Glutamatergic neuron (in vitro differentiated cells): ENCODE data around the gene PHLDB3. TPM values are rescaled to one million over a fixed set of nuclear protein-coding genes. Genes with fewer than 3 reads are reported as not detected.
"Not testable (repeated sequence)": the region's sequence is repeated elsewhere in the genome, so short reads cannot be mapped to it uniquely, and the experiment has no call there.

Experiments used
- DNase-seq: peaks from one replicate; pipeline ENCODE4 v3.0.0; 2022
- H3K27ac Mint-ChIP-seq: one replicate; pipeline ENCODE4 v1.8.0; 2020; ENCODE audit warnings: mild to moderate bottlenecking, mixed read lengths, inconsistent platforms; ENCODE audit not compliant: unreplicated experiment
- H3K27me3 Mint-ChIP-seq: one replicate; pipeline ENCODE4 v1.8.0; 2020; ENCODE audit warnings: mild to moderate bottlenecking, moderate library complexity, mixed read lengths, inconsistent platforms; ENCODE audit not compliant: unreplicated experiment
- H3K36me3 Mint-ChIP-seq: one replicate; pipeline ENCODE4 v1.8.0; 2020; ENCODE audit warnings: mild to moderate bottlenecking, mixed read lengths, inconsistent platforms; ENCODE audit not compliant: unreplicated experiment
- H3K4me1 Mint-ChIP-seq: one replicate; pipeline ENCODE4 v1.8.0; 2020; ENCODE audit warnings: mild to moderate bottlenecking, low read depth, mixed read lengths, inconsistent platforms; ENCODE audit not compliant: unreplicated experiment
- H3K4me3 Mint-ChIP-seq: one replicate; pipeline ENCODE4 v1.8.0; 2020; ENCODE audit warnings: mild to moderate bottlenecking, mixed read lengths, inconsistent platforms; ENCODE audit not compliant: unreplicated experiment
- H3K9me3 Mint-ChIP-seq: one replicate; pipeline ENCODE4 v1.8.0; 2020; ENCODE audit warnings: mild to moderate bottlenecking, moderate library complexity, mixed read lengths, inconsistent platforms; ENCODE audit not compliant: unreplicated experiment
- CTCF ChIP-seq: fragments of 200-600 bp; sonication (generic); IDR thresholded peaks from one replicate; pipeline ENCODE4 v1.5.0; 2021; ENCODE audit not compliant: partially characterized antibody, unreplicated experiment
- total RNA-seq: library from RNA; stranded (reverse); fragmentation: NEBNext Ultra II Directional; extraction: Animal tissue kit (Norgen Biotek cat#: 25700); gene quantifications from one replicate; pipeline ENCODE4 v1.2.1, GENCODE V29; 2021; ENCODE audit not compliant: unreplicated experiment

Gene PHLDB3
- total RNA-seq, 1 donor from 2014 or later, result 6.8 TPM

GRCh38 chr19:43439709-43440063 is 64.9 kb downstream of the PHLDB3 start:
- no peak overlapping the region for H3K4me3 Mint-ChIP-seq
- TF ChIP-seq CTCF, result no peak
- DNase-seq, result no peak
- H3K9me3 Mint-ChIP-seq, result peaks cover 3% of the 10 kb centered on the region
- H3K27ac Mint-ChIP-seq, result no peak overlapping the region
- H3K27me3 Mint-ChIP-seq, result peaks cover 5% of the 10 kb centered on the region
- peaks cover 2% of the 10 kb centered on the region for H3K4me1 Mint-ChIP-seq
- peaks cover 3% of the 10 kb centered on the region for H3K36me3 Mint-ChIP-seq

GRCh38 chr19:43439032-43439708 is 65.4 kb downstream of the PHLDB3 start:
- peaks cover 3% of the 10 kb centered on the region for H3K27me3 Mint-ChIP-seq
- no peak overlapping the region for H3K27ac Mint-ChIP-seq
- H3K4me1 Mint-ChIP-seq, result peaks cover 2% of the 10 kb centered on the region
- H3K4me3 Mint-ChIP-seq, result no peak overlapping the region
- H3K9me3 Mint-ChIP-seq, result peaks cover 3% of the 10 kb centered on the region
- no peak for TF ChIP-seq CTCF
- DNase-seq, result no peak
- peaks cover 3% of the 10 kb centered on the region for H3K36me3 Mint-ChIP-seq

GRCh38 chr19:43438291-43439031 is 66.1 kb downstream of the PHLDB3 start:
- Mint-ChIP-seq H3K9me3 (peaks cover 3% of the 10 kb centered on the region), H3K27me3 (peaks cover 3% of the 10 kb centered on the region), H3K4me3 (no peak overlapping the region), H3K27ac (no peak overlapping the region), H3K4me1 (peaks cover 2% of the 10 kb centered on the region), H3K36me3 (peaks cover 3% of the 10 kb centered on the region)
- TF ChIP-seq CTCF, result no peak
- peak; percentile 38 for DNase-seq

- DNase-seq, result no peak
- H3K9me3 Mint-ChIP-seq, result peaks cover 3% of the 10 kb centered on the region
- H3K4me1 Mint-ChIP-seq, result peaks cover 2% of the 10 kb centered on the region
- H3K36me3 Mint-ChIP-seq, result peaks cover 3% of the 10 kb centered on the region
- peak overlapping the region; percentile 46 for H3K4me3 Mint-ChIP-seq
- TF ChIP-seq CTCF, result no peak
- H3K27ac Mint-ChIP-seq, result no peak overlapping the region
- peaks cover 3% of the 10 kb centered on the region for H3K27me3 Mint-ChIP-seq
Measured at GRCh38 chr19:43437712-43438111, 66.8 kb downstream of the PHLDB3 start.

- DNase-seq, H3K4me1 Mint-ChIP-seq, H3K9me3 Mint-ChIP-seq, H3K27me3 Mint-ChIP-seq, H3K27ac Mint-ChIP-seq, H3K36me3 Mint-ChIP-seq: not testable (repeated sequence)
- H3K4me3 Mint-ChIP-seq, result peak overlapping the region; percentile 46
Measured at GRCh38 chr19:43437284-43437683, 67.3 kb downstream of the PHLDB3 start.
